ENCODE results near the gene FBXW9. TPM values are rescaled to one million over a fixed set of nuclear protein-coding genes. Genes with fewer than 3 reads are reported as not detected.

Gene FBXW9
- total RNA-seq, 2 experiments from 2014 or later = 2.2 to 2.4 TPM

GRCh38 chr19:12642506-12642905 is 53.9 kb downstream of the FBXW9 start:
- no peaks in the 10 kb centered on the region for H3K9me3 Mint-ChIP-seq
- ChIA-PET POLR2A (no interaction called here), CTCF (no interaction called here)
- H3K4me1 ChIP-seq (ENCODE audit: insufficient read depth, low read length) = peaks cover 13% of the 10 kb centered on the region
- H3K4me3 ChIP-seq (ENCODE audit: low read length) = no peak overlapping the region
- no peak overlapping the region for H3K4me3 Mint-ChIP-seq
- H3K27ac ChIP-seq (ENCODE audit: low read depth in 1 of 2, low read length in 2 of 2) = no peak overlapping the region
- TF ChIP-seq CTCF (IDR thresholded peaks at IDR 0.05) = no peak
- H3K4me1 Mint-ChIP-seq (ENCODE audit: low read depth) = peaks cover 9% of the 10 kb centered on the region
- H3K27ac Mint-ChIP-seq = no peak overlapping the region
- H3K27me3 ChIP-seq (ENCODE audit: control insufficient read depth in 1 of 2, insufficient read depth in 2 of 2, low read length in 2 of 2) = no peaks in the 10 kb centered on the region
- H3K27me3 Mint-ChIP-seq = no peaks in the 10 kb centered on the region
- H3K36me3 ChIP-seq (ENCODE audit: insufficient read depth, low read length) = peaks cover 6% of the 10 kb centered on the region
- H3K36me3 Mint-ChIP-seq (ENCODE audit: low read depth) = peaks cover 19% of the 10 kb centered on the region
- H3K9me3 ChIP-seq (ENCODE audit: control insufficient read depth in 1 of 2, insufficient read depth in 1 of 2, low read length in 2 of 2) = no peaks in the 10 kb centered on the region
- ATAC-seq (ENCODE audit: poor library complexity) = no peak
- intact Hi-C loops (cut with DNase I, micrococcal nuclease) = no loop called here
- no peak for DNase-seq

- ChIA-PET CTCF (interaction anchor here (3.0 kb wide), 1 partner anchor 32 kb away, joined by 22 read pairs; the partner anchor contains the start of genes ZNF490 and ZNF791), POLR2A (no interaction called here)
- Histone ChIP-seq H3K4me3 (ENCODE audit: low read length) (no peak overlapping the region), H3K9me3 (ENCODE audit: control insufficient read depth in 1 of 2, insufficient read depth in 1 of 2, low read length in 2 of 2) (no peaks in the 10 kb centered on the region), H3K36me3 (ENCODE audit: insufficient read depth, low read length) (peaks cover 2% of the 10 kb centered on the region), H3K27me3 (ENCODE audit: control insufficient read depth in 1 of 2, insufficient read depth in 2 of 2, low read length in 2 of 2) (no peaks in the 10 kb centered on the region), H3K4me1 (ENCODE audit: insufficient read depth, low read length) (peaks cover 13% of the 10 kb centered on the region), H3K27ac (ENCODE audit: low read depth in 1 of 2, low read length in 2 of 2) (no peak overlapping the region)
- ATAC-seq (ENCODE audit: poor library complexity) (no peak), DNase-seq (no peak)
- no peak for TF ChIP-seq CTCF (IDR thresholded peaks at IDR 0.05)
- intact Hi-C loops (cut with DNase I, micrococcal nuclease) = loop anchor here (2.0 kb wide), 3 partner anchors 27 to 31 kb away; partner anchors contain the start of genes ZNF490 (in 1 of the 2) and ZNF791 (in 1 of the 2)
- H3K27ac Mint-ChIP-seq = no peak overlapping the region
- H3K9me3 Mint-ChIP-seq = no peaks in the 10 kb centered on the region
- peaks cover 15% of the 10 kb centered on the region for H3K36me3 Mint-ChIP-seq (ENCODE audit: low read depth)
- H3K4me1 Mint-ChIP-seq (ENCODE audit: low read depth) = peaks cover 13% of the 10 kb centered on the region
- no peaks in the 10 kb centered on the region for H3K27me3 Mint-ChIP-seq
- no peak overlapping the region for H3K4me3 Mint-ChIP-seq
These were observed 55.0 kb downstream of the FBXW9 start for GRCh38 chr19:12641456-12641855.

- peaks cover 16% of the 10 kb centered on the region for H3K4me1 ChIP-seq (ENCODE audit: insufficient read depth, low read length)
- H3K27me3 Mint-ChIP-seq = no peaks in the 10 kb centered on the region
- ATAC-seq (ENCODE audit: poor library complexity) = peak; percentile 72
- H3K27ac ChIP-seq (ENCODE audit: low read depth in 1 of 2, low read length in 2 of 2) = no peak overlapping the region
- H3K9me3 ChIP-seq (ENCODE audit: control insufficient read depth in 1 of 2, insufficient read depth in 1 of 2, low read length in 2 of 2) = no peaks in the 10 kb centered on the region
- intact Hi-C loops (cut with DNase I, micrococcal nuclease) = loop anchor here (1.0 to 2.0 kb wide), 4 partner anchors 27 to 33 kb away; partner anchors contain the start of genes ZNF490 (in 1 of the 2) and ZNF791 (in 1 of the 2)
- H3K27ac Mint-ChIP-seq = peak overlapping the region; percentile 71
- ChIA-PET CTCF (interaction anchor here (0.6 to 3.0 kb wide), 20 partner anchors 9 to 76 kb away, joined by 3 to 28 read pairs (median 5); partner anchors contain the start of genes DHPS, MAN2B1, WDR83 and ZNF490), POLR2A (interaction anchor here (0.6 to 1.3 kb wide), 11 partner anchors 9 to 154 kb away, joined by 3 to 8 read pairs (median 3); partner anchors contain the start of genes MAN2B1, WDR83, ZNF490 and ZNF791)
- peak overlapping the region; percentile 22 for H3K4me3 ChIP-seq (ENCODE audit: low read length)
- peaks cover 10% of the 10 kb centered on the region for H3K36me3 Mint-ChIP-seq (ENCODE audit: low read depth)
- no peaks in the 10 kb centered on the region for H3K9me3 Mint-ChIP-seq
- H3K4me3 Mint-ChIP-seq = peak overlapping the region; percentile 55
- peaks cover 2% of the 10 kb centered on the region for H3K36me3 ChIP-seq (ENCODE audit: insufficient read depth, low read length)
- no peaks in the 10 kb centered on the region for H3K27me3 ChIP-seq (ENCODE audit: control insufficient read depth in 1 of 2, insufficient read depth in 2 of 2, low read length in 2 of 2)
- peak; percentile 97 for TF ChIP-seq CTCF (IDR thresholded peaks at IDR 0.05)
- peaks cover 22% of the 10 kb centered on the region for H3K4me1 Mint-ChIP-seq (ENCODE audit: low read depth)
- peak; percentile 72 to 92 (median 80) for DNase-seq
These were observed 56.4 kb downstream of the FBXW9 start for GRCh38 chr19:12639901-12640613.

Other genes starting within 250 kb of the FBXW9 start
- 1 to 10 TPM; 3.5 to 3.7 TPM for gene ZNF709, start 211.8 kb downstream of the FBXW9 start, total RNA-seq
- 10 to 100 TPM; 17.3 to 18.0 TPM for gene ZNF564, start 145.1 kb downstream of the FBXW9 start, total RNA-seq
- gene ZNF490, start 85.8 kb downstream of the FBXW9 start, total RNA-seq = 1 to 10 TPM; 6.2 to 7.1 TPM
- gene ZNF791, start 85.7 kb downstream of the FBXW9 start, total RNA-seq = 100 to 1,000 TPM; 102 to 103 TPM
- 100 to 1,000 TPM in 1 of 2 experiments, 10 to 100 TPM in 1; 95.9 to 109 TPM for gene MAN2B1, start 29.9 kb downstream of the FBXW9 start, total RNA-seq
- 1 to 10 TPM; 6.5 to 6.6 TPM for gene WDR83, start 29.8 kb downstream of the FBXW9 start, total RNA-seq
- gene DHPS, start 14.8 kb downstream of the FBXW9 start, total RNA-seq = 100 to 1,000 TPM; 112 to 113 TPM
- gene GNG14, start 8.6 kb downstream of the FBXW9 start, total RNA-seq = not detected
- gene TNPO2, start 27.3 kb upstream of the FBXW9 start, total RNA-seq = 10 to 100 TPM; 47.3 to 47.4 TPM
- 100 to 1,000 TPM; 194 to 201 TPM for gene TRIR, start 38.1 kb upstream of the FBXW9 start, total RNA-seq
- gene GET3, start 40.9 kb upstream of the FBXW9 start, total RNA-seq = 10 to 100 TPM; 13.9 to 14.5 TPM
- gene BEST2, start 55.2 kb upstream of the FBXW9 start, total RNA-seq = not detected
- 10 to 100 TPM; 14.8 to 17.0 TPM for gene HOOK2, start 78.9 kb upstream of the FBXW9 start, total RNA-seq
- 1,000 to 10,000 TPM; 2,467 to 2,518 TPM for gene JUNB, start 94.9 kb upstream of the FBXW9 start, total RNA-seq
- 10 to 100 TPM; 59.7 to 65.9 TPM for gene PRDX2, start 105.2 kb upstream of the FBXW9 start, total RNA-seq
- 1 to 10 TPM in 1 of 2 experiments, not detected in 1; 1.3 TPM for gene THSD8, start 105.4 kb upstream of the FBXW9 start, total RNA-seq
- 1 to 10 TPM; 1.5 to 2.7 TPM for gene RNASEH2A, start 110.0 kb upstream of the FBXW9 start, total RNA-seq
- not detected for gene RTBDN, start 137.9 kb upstream of the FBXW9 start, total RNA-seq
- under 1 TPM; 0.22 to 0.60 TPM for gene MAST1, start 141.9 kb upstream of the FBXW9 start, total RNA-seq
- gene DNASE2, start 184.8 kb upstream of the FBXW9 start, total RNA-seq = 10 to 100 TPM; 10.4 to 11.1 TPM
- not detected for gene KLF1, start 190.6 kb upstream of the FBXW9 start, total RNA-seq
- gene GCDH, start 194.5 kb upstream of the FBXW9 start, total RNA-seq = 10 to 100 TPM; 39.2 to 42.1 TPM
- gene SYCE2, start 222.7 kb upstream of the FBXW9 start, total RNA-seq = 1 to 10 TPM; 2.1 to 3.5 TPM
- gene FARSA, start 237.1 kb upstream of the FBXW9 start, total RNA-seq = 10 to 100 TPM; 17.2 TPM
- gene CALR, start 242.0 kb upstream of the FBXW9 start, total RNA-seq = 100 to 1,000 TPM; 558 to 559 TPM
- gene RAD23A, start 249.2 kb upstream of the FBXW9 start, total RNA-seq = 10 to 100 TPM; 90.0 to 92.7 TPM